Mesenchymal stem cell (in vitro differentiated cells and primary cell): ENCODE measurements around the gene CNOT6L.
"Not testable (repeated sequence)": the region's sequence is repeated elsewhere in the genome, so short reads cannot be mapped to it uniquely, and the experiment has no call there.

ENCODE experiments used
- DNase-seq: peaks from one replicate; pipeline ENCODE4 v3.0.0-alpha.2; 2013
- H2AFZ ChIP-seq: one replicate; pipeline ENCODE4 v1.6.1; 2013; ENCODE audit warnings: low read depth, mild to moderate bottlenecking, control low read depth, inconsistent platforms, low read length, moderate library complexity
- H2AK5ac ChIP-seq: 2 replicates; pipeline ENCODE4 v1.6.1; 2013; ENCODE audit warnings: low read length, moderate library complexity, mild to moderate bottlenecking, inconsistent platforms; ENCODE audit not compliant: severe bottlenecking
- H2BK120ac ChIP-seq: one replicate; pipeline ENCODE4 v1.6.1; 2013; ENCODE audit warnings: low read depth, mild to moderate bottlenecking, inconsistent platforms, low read length, moderate library complexity
- H2BK12ac ChIP-seq, 2 experiments: one replicate each; pipeline ENCODE4 v1.6.1; 2013; ENCODE audit warnings: inconsistent platforms in 2 of 2, low read length in 2 of 2, mild to moderate bottlenecking in 2 of 2, moderate library complexity in 2 of 2, control low read depth in 1 of 2
- H2BK15ac ChIP-seq: one replicate; pipeline ENCODE4 v1.6.1; 2013; ENCODE audit warnings: mild to moderate bottlenecking, low read depth, inconsistent platforms; ENCODE audit not compliant: poor library complexity, severe bottlenecking
- H2BK5ac ChIP-seq: 2 replicates; pipeline ENCODE4 v1.6.1; 2013; ENCODE audit warnings: low read depth, mild to moderate bottlenecking, low read length, control low read depth, inconsistent platforms; ENCODE audit not compliant: poor library complexity, severe bottlenecking
- H3K14ac ChIP-seq, 2 experiments: one replicate each; pipeline ENCODE4 v1.6.1; 2013; ENCODE audit warnings: inconsistent platforms in 2 of 2, low read length in 2 of 2, control low read depth in 1 of 2, mild to moderate bottlenecking in 1 of 2, moderate library complexity in 1 of 2
- H3K18ac ChIP-seq, 2 experiments: one replicate each; pipeline ENCODE4 v1.6.1; 2013; ENCODE audit warnings: inconsistent platforms in 2 of 2, low read length in 2 of 2, control low read depth in 1 of 2, low read depth in 1 of 2, mild to moderate bottlenecking in 1 of 2
- H3K23ac ChIP-seq, 2 experiments: one replicate each; pipeline ENCODE4 v1.6.1; 2013; ENCODE audit warnings: inconsistent platforms in 2 of 2, low read length in 2 of 2, mild to moderate bottlenecking in 2 of 2, moderate library complexity in 2 of 2, control low read depth in 1 of 2
- H3K27ac ChIP-seq: 2 replicates; pipeline ENCODE4 v1.5.1; 2013; ENCODE audit warnings: mild to moderate bottlenecking, moderate library complexity, low read length, control low read depth, inconsistent platforms; ENCODE audit not compliant: poor library complexity, severe bottlenecking
- H3K27me3 ChIP-seq, 2 experiments: 2 replicates each; pipeline versions ENCODE4 v1.6.1 to v1.7.0; 2013; ENCODE audit warnings: low read length in 2 of 2, mild to moderate bottlenecking in 2 of 2, moderate library complexity in 2 of 2, control low read depth in 1 of 2, inconsistent platforms in 1 of 2; ENCODE audit not compliant: control insufficient read depth in 1 of 2, insufficient read depth in 1 of 2
- H3K36me3 ChIP-seq, 2 experiments: 2 replicates each; pipeline versions ENCODE4 v1.6.1 to v1.7.0; 2013; ENCODE audit warnings: low read length in 2 of 2, control low read depth in 1 of 2, inconsistent platforms in 1 of 2, low read depth in 1 of 2, mild to moderate bottlenecking in 1 of 2; ENCODE audit not compliant: insufficient read depth in 2 of 2, control insufficient read depth in 1 of 2
- H3K4ac ChIP-seq, 2 experiments: one replicate each; pipeline ENCODE4 v1.6.1; 2013; ENCODE audit warnings: inconsistent platforms in 2 of 2, low read length in 2 of 2, mild to moderate bottlenecking in 2 of 2, moderate library complexity in 2 of 2, control low read depth in 1 of 2, low read depth in 1 of 2
- H3K4me1 ChIP-seq: 2 replicates; pipeline ENCODE4 v1.6.1; 2013; ENCODE audit warnings: low read depth, low read length, control low read depth; ENCODE audit not compliant: control insufficient read depth, insufficient read depth
- H3K4me2 ChIP-seq: 2 replicates; pipeline ENCODE4 v1.6.1; 2013; ENCODE audit warnings: low read length, mild to moderate bottlenecking, inconsistent platforms; ENCODE audit not compliant: poor library complexity, severe bottlenecking
- H3K4me3 ChIP-seq, 2 experiments: 2 replicates each; pipeline versions ENCODE4 v1.5.1 to v1.7.0; 2013; ENCODE audit warnings: low read length in 2 of 2, mild to moderate bottlenecking in 2 of 2, control low read depth in 1 of 2, low read depth in 1 of 2; ENCODE audit not compliant: insufficient read depth in 1 of 2
- H3K79me1 ChIP-seq: replicated peaks from 2 replicates; pipeline ENCODE4 v1.6.1; 2013; ENCODE audit warnings: mild to moderate bottlenecking, control low read depth, low read length, inconsistent platforms; ENCODE audit not compliant: poor library complexity, severe bottlenecking
- H3K9ac ChIP-seq: 2 replicates; pipeline ENCODE4 v1.7.0; 2013; ENCODE audit warnings: mild to moderate bottlenecking, low read length, moderate library complexity
- H3K9me3 ChIP-seq: 2 replicates; pipeline ENCODE4 v1.7.0; 2013; ENCODE audit warnings: mild to moderate bottlenecking, low read length; ENCODE audit not compliant: control insufficient read depth
- H4K8ac ChIP-seq: one replicate; pipeline ENCODE4 v1.6.1; 2013; ENCODE audit warnings: inconsistent platforms, mild to moderate bottlenecking, low read length, moderate library complexity
- H4K91ac ChIP-seq: one replicate; pipeline ENCODE4 v1.6.1; 2013; ENCODE audit warnings: mild to moderate bottlenecking, low read length, inconsistent platforms
- WGBS: methylation state at CpG from one replicate; pipeline ENCODE4 v1.1.7; 2013; ENCODE audit warnings: mixed read lengths; 5-methylcytosine and 5-hydroxymethylcytosine counted together

CNOT6L gene

DNA sequence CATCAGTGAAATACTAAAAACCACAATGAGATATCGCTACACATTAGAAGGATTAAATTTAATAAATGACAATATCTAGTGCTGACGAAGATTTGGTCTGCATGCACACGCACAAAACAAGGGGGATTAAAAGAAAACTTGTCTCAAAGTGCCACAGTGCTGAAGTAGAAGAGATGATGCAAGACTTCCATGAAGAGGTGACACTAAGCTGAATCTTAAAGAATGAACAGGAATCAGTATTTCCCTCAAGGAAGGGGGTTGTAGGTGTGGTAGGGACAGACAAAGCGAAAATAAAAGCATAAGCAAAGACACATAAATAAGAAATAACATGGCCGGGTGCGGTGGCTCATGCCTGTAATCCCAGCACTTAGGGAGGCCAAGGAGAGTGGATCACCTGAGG lies 33.5 kb downstream of the CNOT6L start:
- Histone ChIP-seq H2BK12ac (no peak overlapping the region), H3K36me3 (no peaks in the 10 kb centered on the region), H3K9me3 (no peaks in the 10 kb centered on the region), H2AFZ (no peak overlapping the region), H3K4me2 (no peak overlapping the region), H3K27ac (no peak overlapping the region), H3K14ac (no peak overlapping the region), H4K8ac (no peak overlapping the region), H3K4ac (no peak overlapping the region), H3K18ac (no peak overlapping the region), H4K91ac (no peak overlapping the region), H3K4me1 (peaks cover 3% of the 10 kb centered on the region), H3K23ac (no peak overlapping the region), H3K4me3 (no peak overlapping the region), H3K27me3 (no peaks in the 10 kb centered on the region), H2BK120ac (no peak overlapping the region), H3K9ac (no peak overlapping the region), H3K79me1 (peaks cover 18% of the 10 kb centered on the region), H2BK5ac (no peak overlapping the region), H2AK5ac (no peak overlapping the region), H2BK15ac (no peak overlapping the region)
- no peak for DNase-seq
- 96% methylated on average over 5 of the region's 6 CpGs for WGBS

- Histone ChIP-seq H2AK5ac (no peak overlapping the region), H3K27ac (no peak overlapping the region), H3K4me1 (no peaks in the 10 kb centered on the region), H4K91ac (no peak overlapping the region), H3K14ac (no peak overlapping the region), H2BK15ac (no peak overlapping the region), H3K4me3 (no peak overlapping the region), H4K8ac (no peak overlapping the region), H3K79me1 (peaks cover 10% of the 10 kb centered on the region), H2AFZ (no peak overlapping the region), H3K9ac (no peak overlapping the region), H3K36me3 (no peaks in the 10 kb centered on the region), H3K27me3 (no peaks in the 10 kb centered on the region), H3K18ac (no peak overlapping the region), H3K9me3 (no peaks in the 10 kb centered on the region), H3K23ac (no peak overlapping the region), H2BK120ac (no peak overlapping the region), H3K4ac (no peak overlapping the region), H2BK12ac (no peak overlapping the region), H3K4me2 (no peak overlapping the region), H2BK5ac (no peak overlapping the region)
- no peak for DNase-seq
- 93% methylated on average over 6 of the region's 6 CpGs for WGBS
These were observed 35.3 kb downstream of the CNOT6L start for GRCh38 chr4:77783895-77784294.

DNA sequence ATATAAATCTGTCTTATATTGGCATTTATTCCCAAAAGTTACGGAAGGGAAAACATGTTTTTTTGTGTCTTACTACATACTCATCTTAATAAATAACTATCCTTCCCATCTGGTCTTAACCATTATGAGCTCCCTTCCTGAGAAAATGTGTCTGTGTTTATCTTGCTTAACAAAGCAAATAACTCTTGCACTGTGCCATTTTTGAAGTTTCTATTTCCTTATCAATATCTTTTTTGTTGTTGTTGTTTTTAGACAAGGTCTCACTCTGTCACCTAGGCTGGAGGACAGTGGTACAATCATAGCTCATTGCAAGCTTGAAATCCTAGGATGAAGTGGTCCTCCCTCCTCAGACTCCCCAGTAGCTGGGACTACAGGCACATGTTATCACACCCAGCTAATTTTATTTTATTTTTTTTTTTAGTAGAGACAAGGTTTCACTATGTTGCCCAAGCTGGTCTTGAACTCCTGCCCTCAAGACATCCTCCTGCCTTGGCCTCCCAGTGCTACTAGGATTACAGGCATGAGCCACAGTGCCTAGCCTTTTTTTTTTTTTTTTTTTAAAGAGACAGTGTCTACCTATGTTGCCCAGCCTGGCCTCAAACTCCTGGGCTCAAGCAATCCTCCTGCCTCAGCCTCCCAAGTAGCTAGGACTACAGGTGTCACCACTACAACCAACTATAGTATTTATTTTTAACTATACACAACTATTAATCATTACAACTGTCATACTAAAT lies 36.9 kb downstream of the CNOT6L start:
- no peak for DNase-seq
- no peak overlapping the region for H2AK5ac ChIP-seq
- H2BK12ac ChIP-seq: no peak overlapping the region
- no peak overlapping the region for H2AFZ ChIP-seq
- H3K14ac ChIP-seq: no peak overlapping the region
- no peak overlapping the region for H2BK15ac ChIP-seq
- H3K79me1 ChIP-seq: peaks cover 10% of the 10 kb centered on the region
- H3K18ac ChIP-seq: no peak overlapping the region
- no peaks in the 10 kb centered on the region for H3K27me3 ChIP-seq
- no peak overlapping the region for H3K4me2 ChIP-seq
- no peak overlapping the region for H2BK120ac ChIP-seq
- no peaks in the 10 kb centered on the region for H3K4me1 ChIP-seq
- no peak overlapping the region for H3K4ac ChIP-seq
- H3K27ac ChIP-seq: no peak overlapping the region
- H3K9me3 ChIP-seq: no peaks in the 10 kb centered on the region
- no peak overlapping the region for H4K91ac ChIP-seq
- H3K36me3 ChIP-seq: no peaks in the 10 kb centered on the region
- H4K8ac ChIP-seq: no peak overlapping the region
- H3K4me3 ChIP-seq: no peak overlapping the region
- 89% methylated on average over 1 of the region's 1 CpG for WGBS
- H3K9ac ChIP-seq: no peak overlapping the region
- no peak overlapping the region for H2BK5ac ChIP-seq
- no peak overlapping the region for H3K23ac ChIP-seq

- not testable (repeated sequence) for H2BK120ac ChIP-seq, H3K4me2 ChIP-seq, H3K9me3 ChIP-seq, H3K36me3 ChIP-seq, H2BK15ac ChIP-seq, H3K23ac ChIP-seq, H2AK5ac ChIP-seq, H2AFZ ChIP-seq, H3K4me1 ChIP-seq, H3K4me3 ChIP-seq, H3K79me1 ChIP-seq, H3K9ac ChIP-seq, DNase-seq, H2BK5ac ChIP-seq, H4K8ac ChIP-seq, H2BK12ac ChIP-seq, H4K91ac ChIP-seq, H3K14ac ChIP-seq, H3K4ac ChIP-seq, H3K27ac ChIP-seq, H3K27me3 ChIP-seq, H3K18ac ChIP-seq
- WGBS: 85% methylated on average over 2 of the region's 2 CpGs
These were observed 38.4 kb downstream of the CNOT6L start for GRCh38 chr4:77780762-77781161.
